Neuronal stem cell (in vitro differentiated cells): ENCODE measurements around the gene SLC8B1.
A peak's percentile ranks its signal among the peaks of the same experiment; 100 is the strongest.

Source experiments
- DNase-seq: peaks from one replicate; pipeline ENCODE4 v3.0.0-alpha.2; 2013; ENCODE audit warnings: low spot score
- H2AFZ ChIP-seq: one replicate; pipeline ENCODE4 v1.6.1; 2013; ENCODE audit warnings: mild to moderate bottlenecking, low read length, inconsistent platforms
- H2AK5ac ChIP-seq: 2 replicates; pipeline ENCODE4 v1.6.1; 2013; ENCODE audit warnings: low read depth, mild to moderate bottlenecking, inconsistent platforms, low read length, moderate library complexity, mixed read lengths
- H2BK120ac ChIP-seq: 2 replicates; pipeline ENCODE4 v1.6.1; 2013; ENCODE audit warnings: low read depth, mild to moderate bottlenecking, inconsistent platforms, low read length, moderate library complexity, mixed read lengths
- H2BK12ac ChIP-seq: one replicate; pipeline ENCODE4 v1.6.1; 2013; ENCODE audit warnings: low read length, inconsistent platforms
- H2BK15ac ChIP-seq: 2 replicates; pipeline ENCODE4 v1.6.1; 2013; ENCODE audit warnings: mild to moderate bottlenecking, low read length, inconsistent platforms, mixed read lengths
- H2BK5ac ChIP-seq: one replicate; pipeline ENCODE4 v1.6.1; 2013; ENCODE audit warnings: inconsistent platforms, mild to moderate bottlenecking, low read length, moderate library complexity
- H3K14ac ChIP-seq: one replicate; pipeline ENCODE4 v1.6.1; 2013; ENCODE audit warnings: low read length, inconsistent platforms
- H3K18ac ChIP-seq: 2 replicates; pipeline ENCODE4 v1.6.1; 2013; ENCODE audit warnings: low read length, inconsistent platforms
- H3K23ac ChIP-seq: 2 replicates; pipeline ENCODE4 v1.6.1; 2013; ENCODE audit warnings: low read depth, mild to moderate bottlenecking, mixed read lengths, low read length, inconsistent platforms; ENCODE audit not compliant: poor library complexity
- H3K27ac ChIP-seq: replicated peaks from 3 replicates; pipeline ENCODE4 v1.5.1; 2013; ENCODE audit warnings: low read length, inconsistent platforms
- H3K27me3 ChIP-seq, 3 experiments: 2 replicates each; pipeline ENCODE4 v1.6.1; 2013; ENCODE audit warnings: low read length in 3 of 3, mild to moderate bottlenecking in 2 of 3, inconsistent platforms in 1 of 3, low read depth in 1 of 3, mixed read lengths in 1 of 3, moderate library complexity in 1 of 3; ENCODE audit not compliant: control insufficient read depth in 3 of 3, insufficient read depth in 3 of 3
- H3K36me3 ChIP-seq, 2 donors: replicated peaks in 1 of 2; 2 replicates each; pipeline ENCODE4 v1.6.1; 2013; ENCODE audit warnings: low read length in 2 of 2; ENCODE audit not compliant: control insufficient read depth in 2 of 2, insufficient read depth in 2 of 2
- H3K4ac ChIP-seq: 2 replicates; pipeline ENCODE4 v1.6.1; 2013; ENCODE audit warnings: inconsistent platforms, mild to moderate bottlenecking, low read length, moderate library complexity
- H3K4me1 ChIP-seq, 2 donors: 1 replicate in 1 of 2; 2 replicates in 1 of 2; pipeline ENCODE4 v1.6.1; 2013; ENCODE audit warnings: low read length in 2 of 2, low read depth in 1 of 2; ENCODE audit not compliant: control insufficient read depth in 2 of 2, insufficient read depth in 1 of 2
- H3K4me2 ChIP-seq: one replicate; pipeline ENCODE4 v1.6.1; 2013; ENCODE audit warnings: mild to moderate bottlenecking, low read length, inconsistent platforms; ENCODE audit not compliant: insufficient read depth, poor library complexity, severe bottlenecking
- H3K4me3 ChIP-seq, 2 donors: 2 replicates each; pipeline ENCODE4 v1.5.1; 2013; ENCODE audit warnings: low read length in 2 of 2, mild to moderate bottlenecking in 2 of 2, inconsistent platforms in 1 of 2, moderate library complexity in 1 of 2
- H3K79me1 ChIP-seq: one replicate; pipeline ENCODE4 v1.6.1; 2013; ENCODE audit warnings: low read depth, mild to moderate bottlenecking, inconsistent platforms, low read length, moderate library complexity
- H3K9ac ChIP-seq: one replicate; pipeline ENCODE4 v1.6.1; 2013; ENCODE audit warnings: mild to moderate bottlenecking, low read depth, low read length, inconsistent platforms; ENCODE audit not compliant: poor library complexity
- H3K9me3 ChIP-seq, 2 donors: replicated peaks in 1 of 2; 2 replicates each; pipeline versions ENCODE3 to v1.6.1; 2013; ENCODE audit warnings: low read length in 2 of 2, mild to moderate bottlenecking in 2 of 2, inconsistent platforms in 1 of 2, low read depth in 1 of 2, mixed read lengths in 1 of 2, moderate library complexity in 1 of 2; ENCODE audit not compliant: control insufficient read depth in 2 of 2, insufficient read depth in 1 of 2
- H4K8ac ChIP-seq: one replicate; pipeline ENCODE4 v1.6.1; 2013; ENCODE audit warnings: low read depth, mild to moderate bottlenecking, inconsistent platforms, low read length, moderate library complexity
- H4K91ac ChIP-seq: one replicate; pipeline ENCODE4 v1.6.1; 2013; ENCODE audit warnings: low read length, low read depth, mild to moderate bottlenecking, inconsistent platforms; ENCODE audit not compliant: poor library complexity
- WGBS, 2 donors: extraction: QIAGEN DNeasy Blood & Tissue Kit; methylation state at CpG; one replicate each; pipeline ENCODE4 v1.1.7; 2013; ENCODE audit warnings: missing lambda C conversion rate in 2 of 2, mixed read lengths in 1 of 2; ENCODE audit not compliant: insufficient read length in 2 of 2, insufficient replicate concordance in 1 of 2; ENCODE audit errors: extremely low coverage in 2 of 2; 5-methylcytosine and 5-hydroxymethylcytosine counted together

The SLC8B1 gene

DNA sequence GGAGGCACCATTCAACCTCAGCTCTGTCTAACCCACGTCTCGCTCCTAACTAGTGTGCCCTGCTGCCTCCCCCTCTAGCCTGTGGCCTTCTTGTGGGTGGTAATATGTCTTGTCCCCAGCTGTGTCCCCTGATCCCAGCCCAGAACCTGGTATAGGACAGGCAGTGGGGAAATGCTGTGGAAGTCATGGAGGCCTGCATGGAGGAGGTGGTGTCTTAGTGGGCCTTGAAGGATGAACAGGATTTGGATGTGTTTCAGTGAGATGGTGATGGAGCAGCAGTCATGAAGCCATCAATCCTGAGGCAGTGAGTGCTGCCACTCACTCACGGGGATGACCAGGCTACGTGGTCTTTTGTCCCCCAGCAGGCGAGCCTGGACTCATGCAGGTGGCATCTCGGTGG is 36.9 kb upstream of the SLC8B1 start:
- no peak overlapping the region for H3K4me3 ChIP-seq
- no peak overlapping the region for H3K4me2 ChIP-seq
- no peak overlapping the region for H2AFZ ChIP-seq
- no peak overlapping the region for H2BK15ac ChIP-seq
- no peak overlapping the region for H2BK5ac ChIP-seq
- WGBS, 2 donors = no CpG with 5 or more reads among the region's 6 CpGs
- no peak overlapping the region for H4K8ac ChIP-seq
- peaks cover 3% of the 10 kb centered on the region for H3K79me1 ChIP-seq
- no peak overlapping the region for H3K4ac ChIP-seq
- H3K23ac ChIP-seq = no peak overlapping the region
- no peaks in the 10 kb centered on the region for H3K27me3 ChIP-seq
- no peak overlapping the region for H4K91ac ChIP-seq
- peak overlapping the region; percentile 61 for H2AK5ac ChIP-seq
- peaks cover 11 to 47% of the 10 kb centered on the region in 2 donors for H3K36me3 ChIP-seq
- H3K9ac ChIP-seq = no peak overlapping the region
- H3K14ac ChIP-seq = no peak overlapping the region
- H3K4me1 ChIP-seq = no peaks in the 10 kb centered on the region
- peak overlapping the region; percentile 18 for H2BK12ac ChIP-seq
- peaks cover 0 to 2% of the 10 kb centered on the region in 2 donors for H3K9me3 ChIP-seq
- peak overlapping the region; percentile 41 for H3K18ac ChIP-seq
- no peak overlapping the region for H3K27ac ChIP-seq
- no peak for DNase-seq
- H2BK120ac ChIP-seq = no peak overlapping the region

DNA sequence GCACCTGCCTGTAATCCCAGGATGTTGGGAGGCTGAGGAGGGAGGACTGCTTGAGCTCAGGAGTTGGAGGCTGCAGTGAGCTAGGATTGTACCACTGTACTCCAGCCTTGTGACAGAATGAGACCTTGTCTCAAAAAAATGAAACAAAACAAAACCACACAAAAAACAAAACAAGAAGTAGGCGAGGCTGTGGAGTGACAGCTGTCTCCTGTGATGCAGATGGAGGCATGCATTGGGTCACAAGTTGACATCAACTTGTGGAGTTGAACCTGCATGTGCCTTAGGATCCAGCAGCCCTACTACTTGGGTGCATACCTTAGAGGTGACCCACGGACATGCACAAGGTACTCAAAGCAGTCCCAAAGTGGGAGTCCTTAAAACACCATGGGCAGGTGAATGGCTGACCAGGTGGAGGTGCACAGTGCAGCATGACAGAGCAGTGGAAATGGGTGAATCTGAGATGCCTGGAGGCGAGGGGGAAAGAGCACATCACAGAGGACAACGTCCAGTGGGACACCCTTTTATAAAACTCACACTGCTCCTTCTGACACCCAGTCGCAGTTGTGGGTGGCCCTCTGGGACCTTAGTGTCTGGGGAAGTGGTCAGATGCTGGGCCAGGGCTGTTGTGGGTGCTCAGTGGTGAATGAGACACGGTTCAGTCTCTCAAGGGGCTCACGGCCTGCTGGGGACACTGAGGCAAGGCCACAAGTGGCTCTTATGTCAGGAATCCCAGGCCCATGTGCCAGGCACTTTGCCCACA is 36.2 kb upstream of the SLC8B1 start:
- no peaks in the 10 kb centered on the region for H3K27me3 ChIP-seq

DNA sequence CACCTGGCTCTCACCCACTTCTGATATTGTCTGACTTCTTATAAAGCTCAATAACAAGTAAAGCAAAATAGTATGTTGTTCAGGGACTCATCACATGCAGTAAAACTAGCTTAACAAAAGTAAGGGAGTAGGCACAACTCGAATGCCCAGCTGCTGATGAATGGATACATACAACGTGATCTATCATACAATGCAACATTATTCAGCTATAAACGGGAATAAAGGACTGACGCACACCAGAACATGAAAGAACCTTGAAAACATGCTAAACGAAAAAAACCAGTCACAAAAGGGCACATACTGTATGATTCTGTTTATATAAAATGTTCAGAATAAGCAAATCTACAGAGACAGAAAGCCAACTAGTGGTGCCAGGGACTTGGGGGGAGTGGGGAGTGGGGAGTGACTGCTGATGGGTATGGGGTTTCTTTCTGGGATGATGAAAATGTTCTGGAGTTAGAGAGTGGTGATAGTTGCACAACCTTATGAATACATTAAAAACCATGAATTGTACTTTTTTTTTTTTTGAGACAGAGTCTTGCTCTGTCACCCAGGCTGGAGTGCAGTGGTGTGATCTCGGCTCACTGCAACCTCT is 34.6 kb upstream of the SLC8B1 start:
- Histone ChIP-seq H3K9me3 (peaks cover 0 to 2% of the 10 kb centered on the region in 2 donors), H2AFZ (no peak overlapping the region)
- WGBS, 2 donors = no CpG with 5 or more reads among the region's 6 CpGs

More for the DNA sequence above, 36.2 kb upstream of the SLC8B1 start:
- no peaks in the 10 kb centered on the region for H3K4me1 ChIP-seq
- H3K36me3 ChIP-seq = peaks cover 11 to 44% of the 10 kb centered on the region in 2 donors
- peak overlapping the region; percentile 61 for H2AK5ac ChIP-seq
- H3K4me2 ChIP-seq = no peak overlapping the region
- H3K18ac ChIP-seq = no peak overlapping the region
- H3K79me1 ChIP-seq = peaks cover 3% of the 10 kb centered on the region
- no peak overlapping the region for H3K14ac ChIP-seq
- H4K8ac ChIP-seq = no peak overlapping the region
- WGBS, 2 donors = no CpG with 5 or more reads among the region's 7 CpGs
- no peak for DNase-seq
- H2BK12ac ChIP-seq = no peak overlapping the region
- no peak overlapping the region for H2BK15ac ChIP-seq
- no peak overlapping the region for H3K23ac ChIP-seq
- H2BK5ac ChIP-seq = peak overlapping the region; percentile 31
- H3K9ac ChIP-seq = no peak overlapping the region
- H3K4me3 ChIP-seq = no peak overlapping the region
- no peak overlapping the region for H4K91ac ChIP-seq
- H2AFZ ChIP-seq = no peak overlapping the region
- no peak overlapping the region for H3K27ac ChIP-seq
- H3K9me3 ChIP-seq = peaks cover 0 to 2% of the 10 kb centered on the region in 2 donors
- H3K4ac ChIP-seq = no peak overlapping the region
- no peak overlapping the region for H2BK120ac ChIP-seq

DNA sequence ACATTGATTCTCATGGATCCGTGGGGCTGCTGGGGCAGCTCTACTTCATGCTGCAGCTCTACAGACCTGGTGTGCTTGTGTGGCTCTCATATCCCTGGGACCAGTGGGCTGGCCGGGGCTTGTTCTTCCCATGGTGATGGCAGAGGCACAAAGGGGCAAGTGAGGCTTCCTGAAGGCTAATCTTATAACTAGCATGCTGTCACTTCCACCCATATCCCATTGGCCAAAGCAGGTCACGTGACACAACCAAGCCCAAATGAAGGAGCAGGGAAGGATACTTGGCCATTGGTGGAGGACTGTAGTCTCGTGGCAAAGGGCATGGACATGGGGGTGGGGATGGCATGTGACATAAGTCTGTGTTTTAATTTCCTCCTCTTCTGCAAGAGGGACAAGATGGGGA is 33.4 kb upstream of the SLC8B1 start:
- Histone ChIP-seq H3K36me3 (peaks cover 5 to 31% of the 10 kb centered on the region in 2 donors), H3K18ac (no peak overlapping the region), H2BK5ac (no peak overlapping the region), H4K8ac (no peak overlapping the region), H2BK15ac (no peak overlapping the region), H3K27me3 (no peaks in the 10 kb centered on the region), H2AK5ac (no peak overlapping the region), H3K23ac (no peak overlapping the region), H2AFZ (no peak overlapping the region), H3K9me3 (no peaks in the 10 kb centered on the region), H3K4me1 (no peaks in the 10 kb centered on the region), H3K9ac (no peak overlapping the region), H4K91ac (no peak overlapping the region), H2BK120ac (no peak overlapping the region), H3K79me1 (peaks cover 3% of the 10 kb centered on the region), H2BK12ac (no peak overlapping the region), H3K4me3 (peak overlapping the region in 1 of 2 donors; percentile 66), H3K4me2 (no peak overlapping the region), H3K4ac (no peak overlapping the region), H3K14ac (no peak overlapping the region), H3K27ac (no peak overlapping the region)
- no CpG with 5 or more reads among the region's 4 CpGs for WGBS, 2 donors
- DNase-seq = no peak

More for the DNA sequence above, 34.6 kb upstream of the SLC8B1 start:
- H2BK12ac ChIP-seq = no peak overlapping the region
- no peak overlapping the region for H2BK15ac ChIP-seq
- no peak overlapping the region for H3K4me2 ChIP-seq
- no peak overlapping the region for H3K4ac ChIP-seq
- no peak overlapping the region for H4K8ac ChIP-seq
- H3K4me3 ChIP-seq = no peak overlapping the region
- H3K23ac ChIP-seq = no peak overlapping the region
- H2BK120ac ChIP-seq = no peak overlapping the region
- no peak overlapping the region for H3K27ac ChIP-seq
- DNase-seq = no peak
- peaks cover 7 to 41% of the 10 kb centered on the region in 2 donors for H3K36me3 ChIP-seq
- H3K9ac ChIP-seq = no peak overlapping the region
- H3K79me1 ChIP-seq = peaks cover 3% of the 10 kb centered on the region
- H2AK5ac ChIP-seq = no peak overlapping the region
- H3K27me3 ChIP-seq = no peaks in the 10 kb centered on the region
- H3K14ac ChIP-seq = no peak overlapping the region
- H2BK5ac ChIP-seq = no peak overlapping the region
- no peak overlapping the region for H3K18ac ChIP-seq
- no peaks in the 10 kb centered on the region for H3K4me1 ChIP-seq
- no peak overlapping the region for H4K91ac ChIP-seq
